Panc1 (cell line): Measurements from ENCODE around the gene NSUN2.

Experiments used
- POLR2AphosphoS5 ChIP-seq: IDR thresholded peaks from 2 replicates; pipeline ENCODE4 v1.6.1; 2012; ENCODE audit warnings: mild to moderate bottlenecking, low read depth, low read length, moderate library complexity
- SIN3A ChIP-seq: IDR thresholded peaks from 2 replicates; pipeline ENCODE4 v1.6.1; 2012; ENCODE audit warnings: low read depth, mild to moderate bottlenecking, low read length, moderate library complexity, borderline replicate concordance; ENCODE audit not compliant: insufficient read depth
- TCF7L2 ChIP-seq: IDR thresholded peaks from 2 replicates; pipeline ENCODE4 v1.6.1; 2011; ENCODE audit warnings: mild to moderate bottlenecking, low read depth, low read length, inconsistent platforms
- TF ChIP-seq, protein P1 (sequence below): fragments of 450-650 bp; IDR thresholded peaks from 2 replicates; pipeline ENCODE4 v1.5.1; 2017; ENCODE audit warnings: mild to moderate bottlenecking
- TF ChIP-seq, protein P2 (sequence below), 2 experiments: IDR thresholded peaks; 2 replicates each; pipeline ENCODE4 v1.6.1; 2011 to 2012; ENCODE audit warnings: low read depth in 2 of 2, control low read depth in 1 of 2, low read length in 1 of 2, mild to moderate bottlenecking in 1 of 2, moderate library complexity in 1 of 2; ENCODE audit not compliant: insufficient read depth in 1 of 2

DNA sequence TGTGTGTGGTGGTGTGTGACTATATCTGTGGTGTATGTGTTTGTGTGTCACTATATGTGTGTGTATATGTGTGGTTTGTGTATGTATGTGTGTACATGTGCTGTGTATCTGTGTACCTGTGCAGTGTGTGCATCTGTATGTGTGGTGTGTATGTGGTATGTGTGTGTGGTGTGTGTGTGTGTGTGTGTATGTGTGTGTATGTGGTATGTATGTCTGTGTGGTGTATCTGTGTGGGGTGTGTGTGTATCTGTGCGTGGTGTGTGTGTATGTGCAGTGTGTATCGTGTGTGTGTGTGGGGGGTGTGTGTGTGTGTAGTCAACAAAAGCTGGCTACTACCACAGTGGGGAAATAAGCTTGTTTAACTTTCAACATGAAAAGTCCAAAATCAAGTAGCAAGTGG, 48.8 kb upstream of the NSUN2 start:
- TF ChIP-seq, protein P1, sequence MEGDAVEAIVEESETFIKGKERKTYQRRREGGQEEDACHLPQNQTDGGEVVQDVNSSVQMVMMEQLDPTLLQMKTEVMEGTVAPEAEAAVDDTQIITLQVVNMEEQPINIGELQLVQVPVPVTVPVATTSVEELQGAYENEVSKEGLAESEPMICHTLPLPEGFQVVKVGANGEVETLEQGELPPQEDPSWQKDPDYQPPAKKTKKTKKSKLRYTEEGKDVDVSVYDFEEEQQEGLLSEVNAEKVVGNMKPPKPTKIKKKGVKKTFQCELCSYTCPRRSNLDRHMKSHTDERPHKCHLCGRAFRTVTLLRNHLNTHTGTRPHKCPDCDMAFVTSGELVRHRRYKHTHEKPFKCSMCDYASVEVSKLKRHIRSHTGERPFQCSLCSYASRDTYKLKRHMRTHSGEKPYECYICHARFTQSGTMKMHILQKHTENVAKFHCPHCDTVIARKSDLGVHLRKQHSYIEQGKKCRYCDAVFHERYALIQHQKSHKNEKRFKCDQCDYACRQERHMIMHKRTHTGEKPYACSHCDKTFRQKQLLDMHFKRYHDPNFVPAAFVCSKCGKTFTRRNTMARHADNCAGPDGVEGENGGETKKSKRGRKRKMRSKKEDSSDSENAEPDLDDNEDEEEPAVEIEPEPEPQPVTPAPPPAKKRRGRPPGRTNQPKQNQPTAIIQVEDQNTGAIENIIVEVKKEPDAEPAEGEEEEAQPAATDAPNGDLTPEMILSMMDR: no peak
- TF ChIP-seq SIN3A (no peak), POLR2AphosphoS5 (no peak), TCF7L2 (no peak)
- TF ChIP-seq, protein P2, sequence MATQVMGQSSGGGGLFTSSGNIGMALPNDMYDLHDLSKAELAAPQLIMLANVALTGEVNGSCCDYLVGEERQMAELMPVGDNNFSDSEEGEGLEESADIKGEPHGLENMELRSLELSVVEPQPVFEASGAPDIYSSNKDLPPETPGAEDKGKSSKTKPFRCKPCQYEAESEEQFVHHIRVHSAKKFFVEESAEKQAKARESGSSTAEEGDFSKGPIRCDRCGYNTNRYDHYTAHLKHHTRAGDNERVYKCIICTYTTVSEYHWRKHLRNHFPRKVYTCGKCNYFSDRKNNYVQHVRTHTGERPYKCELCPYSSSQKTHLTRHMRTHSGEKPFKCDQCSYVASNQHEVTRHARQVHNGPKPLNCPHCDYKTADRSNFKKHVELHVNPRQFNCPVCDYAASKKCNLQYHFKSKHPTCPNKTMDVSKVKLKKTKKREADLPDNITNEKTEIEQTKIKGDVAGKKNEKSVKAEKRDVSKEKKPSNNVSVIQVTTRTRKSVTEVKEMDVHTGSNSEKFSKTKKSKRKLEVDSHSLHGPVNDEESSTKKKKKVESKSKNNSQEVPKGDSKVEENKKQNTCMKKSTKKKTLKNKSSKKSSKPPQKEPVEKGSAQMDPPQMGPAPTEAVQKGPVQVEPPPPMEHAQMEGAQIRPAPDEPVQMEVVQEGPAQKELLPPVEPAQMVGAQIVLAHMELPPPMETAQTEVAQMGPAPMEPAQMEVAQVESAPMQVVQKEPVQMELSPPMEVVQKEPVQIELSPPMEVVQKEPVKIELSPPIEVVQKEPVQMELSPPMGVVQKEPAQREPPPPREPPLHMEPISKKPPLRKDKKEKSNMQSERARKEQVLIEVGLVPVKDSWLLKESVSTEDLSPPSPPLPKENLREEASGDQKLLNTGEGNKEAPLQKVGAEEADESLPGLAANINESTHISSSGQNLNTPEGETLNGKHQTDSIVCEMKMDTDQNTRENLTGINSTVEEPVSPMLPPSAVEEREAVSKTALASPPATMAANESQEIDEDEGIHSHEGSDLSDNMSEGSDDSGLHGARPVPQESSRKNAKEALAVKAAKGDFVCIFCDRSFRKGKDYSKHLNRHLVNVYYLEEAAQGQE (IDR thresholded peaks at IDR 0.05; ENCODE audit: insufficient read depth in 1 of 2, low read depth in 2 of 2, low read length in 1 of 2): no peak
